Measurements from ENCODE around the gene SNX25. TPM values are rescaled to one million over a fixed set of nuclear protein-coding genes. Genes with fewer than 3 reads are reported as not detected.
A peak's percentile ranks its signal among the peaks of the same experiment; 100 is the strongest.

Gene SNX25
- total and polyA plus RNA-seq, 2 of the 13 experiments (the other 11 are each of a cell fraction or from before 2014, with no cell fraction given): 23.4 to 23.5 TPM

DNA sequence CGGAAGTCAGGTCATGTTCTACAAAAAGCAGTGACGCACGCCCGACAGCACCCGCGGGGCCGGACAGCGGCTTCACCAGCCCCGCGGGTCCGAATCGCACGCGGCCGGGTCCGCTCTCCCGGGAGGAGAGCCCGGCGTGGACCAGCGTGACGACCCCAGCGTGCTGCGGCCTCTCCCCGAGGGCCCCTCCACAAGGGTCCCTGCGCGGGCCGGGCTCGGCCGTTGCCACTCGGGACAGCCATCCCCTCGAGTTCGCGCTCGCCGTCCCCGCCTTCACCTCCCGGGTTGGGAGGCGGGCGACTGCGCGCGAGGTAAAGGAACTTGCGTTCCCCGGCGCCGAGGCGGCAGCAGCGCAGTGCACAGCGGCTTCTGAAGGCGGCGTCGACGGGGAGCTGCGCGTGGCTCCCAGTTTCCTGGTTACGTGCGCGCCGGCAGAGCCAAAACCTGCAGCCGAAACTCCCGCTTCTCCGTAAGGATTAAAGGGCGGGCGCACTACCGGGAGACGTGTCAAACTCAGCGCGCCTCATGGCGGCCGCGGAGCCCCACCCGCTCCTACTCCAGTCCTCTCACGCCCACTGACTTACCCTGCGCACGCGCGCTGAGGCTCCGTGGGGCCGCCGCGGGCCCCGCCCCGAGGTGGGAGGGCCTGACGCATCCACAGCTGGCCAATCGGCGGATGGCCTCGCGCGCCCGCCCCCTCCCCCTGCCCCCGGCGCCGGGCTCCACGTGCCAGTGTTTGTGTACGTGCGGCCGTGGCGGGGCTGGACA, 186.7 kb downstream of the SNX25 start (continued):
- TF ChIP-seq ARID3A (IDR thresholded peaks at IDR 0.05; ENCODE audit: low read depth, low read length) (no peak), GTF2F1 (IDR thresholded peaks at IDR 0.05; ENCODE audit: low read length) (0 out of 2 replicates have a peak, but pooled peaks have one; percentile 15), SMARCE1 (IDR thresholded peaks at IDR 0.05; ENCODE audit: borderline replicate concordance) (no peak), MIER3 (CRISPR knock-in tag; IDR thresholded peaks at IDR 0.05; ENCODE audit: borderline replicate concordance) (peak; percentile 50; the same call in 1 of the 2 replicates), ZKSCAN5 (CRISPR knock-in tag; IDR thresholded peaks at IDR 0.05) (0 out of 2 replicates have a peak, but pooled peaks have one; percentile 38), SYNCRIP (IDR thresholded peaks at IDR 0.05; ENCODE audit: insufficient read depth, low read depth, low read length) (no peak), ZNF276 (CRISPR knock-in tag; IDR thresholded peaks at IDR 0.05; ENCODE audit: low read depth) (peak; percentile 91), ATF6 (CRISPR knock-in tag; conservative IDR thresholded peaks at IDR 0.05) (no peak), ZNF264 (CRISPR knock-in tag; IDR thresholded peaks at IDR 0.05) (peak; percentile 85), POLR2G (IDR thresholded peaks at IDR 0.05; ENCODE audit: low read depth, low read length) (peak; percentile 82), SMARCC2 (IDR thresholded peaks at IDR 0.05) (no peak), NAIF1 (CRISPR knock-in tag; IDR thresholded peaks at IDR 0.05; ENCODE audit: borderline replicate concordance) (peak; percentile 96), PHF5A (CRISPR knock-in tag; IDR thresholded peaks at IDR 0.05; ENCODE audit: low read depth, unreplicated experiment) (peak; percentile 65), ZNF431 (CRISPR knock-in tag; IDR thresholded peaks at IDR 0.05; ENCODE audit: borderline replicate concordance, low read depth) (peak; percentile 93; the same call in 1 of the 2 replicates), HOXA9 (CRISPR knock-in tag; IDR thresholded peaks at IDR 0.05; ENCODE audit: borderline replicate concordance) (peak; percentile 85)
- TF ChIP-seq, protein P1, sequence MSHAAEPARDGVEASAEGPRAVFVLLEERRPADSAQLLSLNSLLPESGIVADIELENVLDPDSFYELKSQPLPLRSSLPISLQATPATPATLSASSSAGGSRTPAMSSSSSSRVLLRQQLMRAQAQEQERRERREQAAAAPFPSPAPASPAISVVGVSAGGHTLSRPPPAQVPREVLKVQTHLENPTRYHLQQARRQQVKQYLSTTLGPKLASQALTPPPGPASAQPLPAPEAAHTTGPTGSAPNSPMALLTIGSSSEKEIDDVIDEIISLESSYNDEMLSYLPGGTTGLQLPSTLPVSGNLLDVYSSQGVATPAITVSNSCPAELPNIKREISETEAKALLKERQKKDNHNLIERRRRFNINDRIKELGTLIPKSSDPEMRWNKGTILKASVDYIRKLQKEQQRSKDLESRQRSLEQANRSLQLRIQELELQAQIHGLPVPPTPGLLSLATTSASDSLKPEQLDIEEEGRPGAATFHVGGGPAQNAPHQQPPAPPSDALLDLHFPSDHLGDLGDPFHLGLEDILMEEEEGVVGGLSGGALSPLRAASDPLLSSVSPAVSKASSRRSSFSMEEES (CRISPR knock-in tag; IDR thresholded peaks at IDR 0.05): peak; percentile 69; the same call in 1 of the 2 replicates
- TF ChIP-seq, protein P2, sequence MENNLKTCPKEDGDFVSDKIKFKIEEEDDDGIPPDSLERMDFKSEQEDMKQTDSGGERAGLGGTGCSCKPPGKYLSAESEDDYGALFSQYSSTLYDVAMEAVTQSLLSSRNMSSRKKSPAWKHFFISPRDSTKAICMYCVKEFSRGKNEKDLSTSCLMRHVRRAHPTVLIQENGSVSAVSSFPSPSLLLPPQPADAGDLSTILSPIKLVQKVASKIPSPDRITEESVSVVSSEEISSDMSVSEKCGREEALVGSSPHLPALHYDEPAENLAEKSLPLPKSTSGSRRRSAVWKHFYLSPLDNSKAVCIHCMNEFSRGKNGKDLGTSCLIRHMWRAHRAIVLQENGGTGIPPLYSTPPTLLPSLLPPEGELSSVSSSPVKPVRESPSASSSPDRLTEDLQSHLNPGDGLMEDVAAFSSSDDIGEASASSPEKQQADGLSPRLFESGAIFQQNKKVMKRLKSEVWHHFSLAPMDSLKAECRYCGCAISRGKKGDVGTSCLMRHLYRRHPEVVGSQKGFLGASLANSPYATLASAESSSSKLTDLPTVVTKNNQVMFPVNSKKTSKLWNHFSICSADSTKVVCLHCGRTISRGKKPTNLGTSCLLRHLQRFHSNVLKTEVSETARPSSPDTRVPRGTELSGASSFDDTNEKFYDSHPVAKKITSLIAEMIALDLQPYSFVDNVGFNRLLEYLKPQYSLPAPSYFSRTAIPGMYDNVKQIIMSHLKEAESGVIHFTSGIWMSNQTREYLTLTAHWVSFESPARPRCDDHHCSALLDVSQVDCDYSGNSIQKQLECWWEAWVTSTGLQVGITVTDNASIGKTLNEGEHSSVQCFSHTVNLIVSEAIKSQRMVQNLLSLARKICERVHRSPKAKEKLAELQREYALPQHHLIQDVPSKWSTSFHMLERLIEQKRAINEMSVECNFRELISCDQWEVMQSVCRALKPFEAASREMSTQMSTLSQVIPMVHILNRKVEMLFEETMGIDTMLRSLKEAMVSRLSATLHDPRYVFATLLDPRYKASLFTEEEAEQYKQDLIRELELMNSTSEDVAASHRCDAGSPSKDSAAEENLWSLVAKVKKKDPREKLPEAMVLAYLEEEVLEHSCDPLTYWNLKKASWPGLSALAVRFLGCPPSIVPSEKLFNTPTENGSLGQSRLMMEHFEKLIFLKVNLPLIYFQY (CRISPR knock-in tag; IDR thresholded peaks at IDR 0.05; ENCODE audit: borderline replicate concordance): peak; percentile 43; the same call in 1 of the 2 replicates
